ENCODE data around the gene CXCR3. TPM values are rescaled to one million over a fixed set of nuclear protein-coding genes. Genes with fewer than 3 reads are reported as not detected.
A peak's percentile ranks its signal among the peaks of the same experiment; 100 is the strongest.
"Not testable (repeated sequence)": the region's sequence is repeated elsewhere in the genome, so short reads cannot be mapped to it uniquely, and the experiment has no call there.

Gene CXCR3
- total RNA-seq, 1 experiment from 2014 or later: not detected

DNA sequence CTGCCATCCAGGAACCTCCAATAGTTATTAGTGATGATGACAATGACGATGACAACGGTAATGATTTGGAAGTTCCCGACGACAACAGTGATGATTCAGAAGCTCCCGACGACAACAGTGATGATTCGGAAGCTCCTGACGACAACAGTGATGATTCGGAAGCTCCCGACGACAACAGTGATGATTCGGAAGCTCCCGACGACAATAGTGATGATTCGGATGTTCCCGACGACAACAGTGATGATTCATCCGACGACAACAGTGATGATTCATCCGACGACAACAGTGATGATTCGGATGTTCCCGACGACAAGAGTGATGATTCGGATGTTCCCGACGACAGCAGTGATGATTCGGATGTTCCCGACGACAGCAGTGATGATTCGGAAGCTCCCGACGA, 14.7 kb downstream of the CXCR3 start:
- Histone ChIP-seq H2AFZ (ENCODE audit: low read length) (no peak overlapping the region), H3K27me3 (ENCODE audit: low read length) (no peaks in the 10 kb centered on the region), H3K36me3 (ENCODE audit: insufficient read depth, low read length) (peaks cover 20% of the 10 kb centered on the region; the same call in 1 of the 2 replicates), H3K9ac (ENCODE audit: low read length) (no peak overlapping the region), H3K9me2 (replicated peaks; ENCODE audit: insufficient read depth, low read length) (no peaks in the 10 kb centered on the region), H3K9me3 (ENCODE audit: low read length) (no peaks in the 10 kb centered on the region), H3K4me1 (ENCODE audit: low read length) (no peaks in the 10 kb centered on the region), H3K27ac (ENCODE audit: low read length) (no peak overlapping the region), H4K20me1 (ENCODE audit: insufficient read depth, low read depth, low read length) (no peaks in the 10 kb centered on the region), H3K4me3 (ENCODE audit: low read length) (no peak overlapping the region), H3K4me2 (ENCODE audit: low read depth, low read length, poor library complexity, severe bottlenecking) (no peak overlapping the region), H3K79me2 (ENCODE audit: low read length) (no peaks in the 10 kb centered on the region)
- DNase-seq: no peak

DNA sequence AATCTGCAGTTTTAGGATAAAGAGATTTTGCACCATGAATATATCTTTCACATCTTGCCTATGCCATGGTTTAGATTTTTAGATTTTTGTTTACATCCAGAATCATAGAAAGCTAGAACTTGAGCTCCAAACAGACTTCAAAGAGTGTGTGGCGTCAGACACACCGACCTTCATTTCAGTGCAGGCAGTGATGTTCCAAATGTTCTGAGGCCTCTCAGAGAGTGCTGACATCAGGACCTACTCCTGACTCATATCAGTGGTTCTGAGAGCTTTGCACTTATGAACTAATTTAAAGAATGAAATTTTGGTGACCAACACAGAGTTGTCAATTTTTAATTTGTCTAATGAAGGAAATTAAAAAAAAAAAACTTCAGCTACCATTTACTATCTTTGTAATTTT, 18.3 kb downstream of the CXCR3 start:
- H3K27ac ChIP-seq (ENCODE audit: low read length): no peak overlapping the region
- peaks cover 12% of the 10 kb centered on the region; the same call in 1 of the 2 replicates for H3K36me3 ChIP-seq (ENCODE audit: insufficient read depth, low read length)

GRCh38 chrX:71593210-71593609, 25.1 kb downstream of the CXCR3 start:
- not testable (repeated sequence) for H3K9me3 ChIP-seq (ENCODE audit: low read length); H4K20me1 ChIP-seq (ENCODE audit: insufficient read depth, low read depth, low read length); H3K79me2 ChIP-seq (ENCODE audit: low read length); H3K9ac ChIP-seq (ENCODE audit: low read length); H3K9me2 ChIP-seq (replicated peaks; ENCODE audit: insufficient read depth, low read length); H3K27ac ChIP-seq (ENCODE audit: low read length); DNase-seq; H3K27me3 ChIP-seq (ENCODE audit: low read length); H3K4me1 ChIP-seq (ENCODE audit: low read length); H3K4me2 ChIP-seq (ENCODE audit: low read depth, low read length, poor library complexity, severe bottlenecking); H3K36me3 ChIP-seq (ENCODE audit: insufficient read depth, low read length); H2AFZ ChIP-seq (ENCODE audit: low read length); H3K4me3 ChIP-seq (ENCODE audit: low read length)

More for the DNA sequence above, 18.3 kb downstream of the CXCR3 start:
- Histone ChIP-seq H3K4me2 (ENCODE audit: low read depth, low read length, poor library complexity, severe bottlenecking) (no peak overlapping the region), H2AFZ (ENCODE audit: low read length) (no peak overlapping the region), H3K27me3 (ENCODE audit: low read length) (no peaks in the 10 kb centered on the region), H3K4me1 (ENCODE audit: low read length) (no peaks in the 10 kb centered on the region), H3K9me3 (ENCODE audit: low read length) (no peaks in the 10 kb centered on the region), H3K9ac (ENCODE audit: low read length) (no peak overlapping the region), H3K79me2 (ENCODE audit: low read length) (no peaks in the 10 kb centered on the region), H4K20me1 (ENCODE audit: insufficient read depth, low read depth, low read length) (no peaks in the 10 kb centered on the region), H3K9me2 (replicated peaks; ENCODE audit: insufficient read depth, low read length) (no peaks in the 10 kb centered on the region), H3K4me3 (ENCODE audit: low read length) (no peak overlapping the region)
- DNase-seq: peak; percentile 15

DNA sequence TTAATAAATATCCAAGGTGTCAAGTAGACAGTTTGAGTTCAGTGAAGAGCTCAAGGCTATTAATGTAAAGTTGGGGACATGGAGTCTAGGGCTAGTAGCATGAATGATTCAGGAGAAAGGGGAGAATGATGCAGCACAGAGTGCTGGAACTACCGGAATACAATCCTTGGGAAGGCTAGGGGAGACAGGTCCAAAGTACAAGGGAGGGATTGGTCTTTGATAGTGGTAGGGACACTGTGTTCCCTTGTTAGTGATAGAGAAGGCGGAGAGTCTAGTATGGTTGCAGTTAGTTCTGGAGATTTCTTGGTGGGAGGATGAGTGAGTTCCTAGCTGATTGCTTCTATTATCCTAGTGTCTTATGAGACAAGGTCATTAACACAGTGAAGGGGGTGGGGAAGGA, 31.4 kb downstream of the CXCR3 start:
- Histone ChIP-seq H3K4me1 (ENCODE audit: low read length) (no peaks in the 10 kb centered on the region), H3K79me2 (ENCODE audit: low read length) (no peaks in the 10 kb centered on the region), H3K4me2 (ENCODE audit: low read depth, low read length, poor library complexity, severe bottlenecking) (no peak overlapping the region), H3K9ac (ENCODE audit: low read length) (no peak overlapping the region), H3K4me3 (ENCODE audit: low read length) (no peak overlapping the region), H3K36me3 (ENCODE audit: insufficient read depth, low read length) (peaks cover 4% of the 10 kb centered on the region; the same call in 1 of the 2 replicates), H3K27me3 (ENCODE audit: low read length) (no peaks in the 10 kb centered on the region), H2AFZ (ENCODE audit: low read length) (no peak overlapping the region), H4K20me1 (ENCODE audit: insufficient read depth, low read depth, low read length) (no peaks in the 10 kb centered on the region), H3K27ac (ENCODE audit: low read length) (no peak overlapping the region), H3K9me3 (ENCODE audit: low read length) (no peaks in the 10 kb centered on the region), H3K9me2 (replicated peaks; ENCODE audit: insufficient read depth, low read length) (no peaks in the 10 kb centered on the region)
- DNase-seq: no peak

- Histone ChIP-seq H3K4me3 (ENCODE audit: low read length) (no peak overlapping the region), H4K20me1 (ENCODE audit: insufficient read depth, low read depth, low read length) (no peaks in the 10 kb centered on the region), H3K9me3 (ENCODE audit: low read length) (no peaks in the 10 kb centered on the region), H3K9ac (ENCODE audit: low read length) (no peak overlapping the region), H3K36me3 (ENCODE audit: insufficient read depth, low read length) (peaks cover 9% of the 10 kb centered on the region; the same call in 1 of the 2 replicates), H3K79me2 (ENCODE audit: low read length) (no peaks in the 10 kb centered on the region), H3K9me2 (replicated peaks; ENCODE audit: insufficient read depth, low read length) (no peaks in the 10 kb centered on the region), H3K4me2 (ENCODE audit: low read depth, low read length, poor library complexity, severe bottlenecking) (no peak overlapping the region), H3K4me1 (ENCODE audit: low read length) (no peaks in the 10 kb centered on the region), H3K27ac (ENCODE audit: low read length) (no peak overlapping the region), H3K27me3 (ENCODE audit: low read length) (no peaks in the 10 kb centered on the region), H2AFZ (ENCODE audit: low read length) (no peak overlapping the region)
- no peak for DNase-seq
Observed at GRCh38 chrX:71581210-71581609, 37.1 kb downstream of the CXCR3 start.

- peak; percentile 20 for DNase-seq
- Histone ChIP-seq H3K4me2 (ENCODE audit: low read depth, low read length, poor library complexity, severe bottlenecking) (no peak overlapping the region), H3K27me3 (ENCODE audit: low read length) (no peaks in the 10 kb centered on the region), H3K79me2 (ENCODE audit: low read length) (peaks cover 5% of the 10 kb centered on the region), H3K4me3 (ENCODE audit: low read length) (no peak overlapping the region), H3K9me3 (ENCODE audit: low read length) (no peaks in the 10 kb centered on the region), H3K9ac (ENCODE audit: low read length) (no peak overlapping the region), H3K27ac (ENCODE audit: low read length) (no peak overlapping the region), H2AFZ (ENCODE audit: low read length) (no peak overlapping the region), H3K36me3 (ENCODE audit: insufficient read depth, low read length) (peaks cover 17% of the 10 kb centered on the region), H4K20me1 (ENCODE audit: insufficient read depth, low read depth, low read length) (no peaks in the 10 kb centered on the region), H3K9me2 (replicated peaks; ENCODE audit: insufficient read depth, low read length) (no peaks in the 10 kb centered on the region), H3K4me1 (ENCODE audit: low read length) (no peaks in the 10 kb centered on the region)
Observed at GRCh38 chrX:71579990-71580380, 38.3 kb downstream of the CXCR3 start.

GRCh38 chrX:71579136-71579989, 38.9 kb downstream of the CXCR3 start:
- Histone ChIP-seq H3K9me2 (replicated peaks; ENCODE audit: insufficient read depth, low read length) (no peaks in the 10 kb centered on the region), H4K20me1 (ENCODE audit: insufficient read depth, low read depth, low read length) (no peaks in the 10 kb centered on the region), H3K36me3 (ENCODE audit: insufficient read depth, low read length) (peaks cover 21% of the 10 kb centered on the region), H3K4me2 (ENCODE audit: low read depth, low read length, poor library complexity, severe bottlenecking) (no peak overlapping the region), H3K4me3 (ENCODE audit: low read length) (no peak overlapping the region), H3K79me2 (ENCODE audit: low read length) (peaks cover 7% of the 10 kb centered on the region), H3K4me1 (ENCODE audit: low read length) (no peaks in the 10 kb centered on the region), H3K9me3 (ENCODE audit: low read length) (no peaks in the 10 kb centered on the region), H3K27me3 (ENCODE audit: low read length) (no peaks in the 10 kb centered on the region), H3K27ac (ENCODE audit: low read length) (no peak overlapping the region), H2AFZ (ENCODE audit: low read length) (no peak overlapping the region), H3K9ac (ENCODE audit: low read length) (no peak overlapping the region)
- DNase-seq: peak; percentile 33

DNA sequence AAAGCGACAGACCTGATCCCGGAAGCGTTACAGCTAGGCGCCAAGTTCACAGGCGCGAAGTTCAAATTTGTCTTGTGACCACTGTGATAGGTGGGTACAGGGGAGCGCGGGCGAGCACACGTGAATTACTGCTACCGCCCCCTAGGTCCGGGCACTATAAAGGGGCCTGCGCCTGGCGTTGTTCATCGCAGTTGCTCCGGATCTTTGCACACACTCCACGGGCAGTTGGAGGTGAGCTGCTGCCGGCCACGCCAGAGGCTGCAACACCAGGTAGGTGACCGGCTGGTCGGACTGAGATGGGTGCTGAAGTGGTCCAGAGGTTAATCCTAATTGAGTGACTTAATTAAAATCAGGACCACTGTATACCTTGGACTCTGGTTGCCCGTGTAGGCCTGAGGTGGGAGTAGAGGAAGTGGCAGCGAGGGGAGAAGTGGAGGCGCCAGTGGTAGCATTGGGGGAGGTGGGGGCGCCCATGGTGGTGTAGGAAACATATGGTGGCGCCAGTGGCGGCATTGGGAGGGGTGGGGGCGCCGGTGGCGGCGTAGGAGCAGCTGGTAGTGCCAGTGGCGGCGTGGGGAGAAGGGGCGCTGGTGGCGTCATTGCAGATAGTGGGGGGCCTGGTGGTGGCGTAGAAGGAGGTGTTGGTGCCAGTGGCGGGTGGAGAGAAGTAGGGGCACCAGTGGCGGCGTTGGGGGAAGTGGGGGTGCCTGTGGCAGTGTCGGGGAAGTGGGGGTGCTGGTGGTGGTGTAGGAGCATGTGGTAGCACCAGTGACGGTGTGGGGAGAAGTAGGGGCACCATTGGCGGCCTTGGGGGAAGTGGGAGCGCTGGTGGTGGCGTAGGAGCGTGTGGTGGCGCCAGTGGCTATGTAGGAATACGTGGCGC, 39.8 kb downstream of the CXCR3 start, which contains the start of gene GCNA:
TSS of gene GCNA (plus strand) at position 185 of the 883 bp plus-strand sequence. CDS start 2,385 bp downstream, outside the sequence.
- Histone ChIP-seq H3K9me2 (replicated peaks; ENCODE audit: insufficient read depth, low read length) (no peaks in the 10 kb centered on the region), H3K4me1 (ENCODE audit: low read length) (no peaks in the 10 kb centered on the region), H4K20me1 (ENCODE audit: insufficient read depth, low read depth, low read length) (no peaks in the 10 kb centered on the region), H2AFZ (ENCODE audit: low read length) (no peak within 1 kb of the TSS), H3K27me3 (ENCODE audit: low read length) (no peaks in the 10 kb centered on the region), H3K79me2 (ENCODE audit: low read length) (peaks cover 7% of the 10 kb centered on the region), H3K36me3 (ENCODE audit: insufficient read depth, low read length) (peaks cover 25% of the 10 kb centered on the region), H3K4me2 (ENCODE audit: low read depth, low read length, poor library complexity, severe bottlenecking) (no peak within 1 kb of the TSS), H3K4me3 (ENCODE audit: low read length) (no peak within 1 kb of the TSS), H3K9ac (ENCODE audit: low read length) (no peak within 1 kb of the TSS), H3K27ac (ENCODE audit: low read length) (no peak within 1 kb of the TSS), H3K9me3 (ENCODE audit: low read length) (no peaks in the 10 kb centered on the region)
- DNase-seq: peak; percentile 34
